COLO668 (cell line): Measurements from ENCODE around the gene SOWAHA.
A peak's percentile ranks its signal among the peaks of the same experiment; 100 is the strongest.
"Not testable (repeated sequence)": the region's sequence is repeated elsewhere in the genome, so short reads cannot be mapped to it uniquely, and the experiment has no call there.

Experiments
- DNase-seq: peaks from one replicate; lab custom pipeline; 2025; ENCODE audit not compliant: unreplicated experiment; lab: John Stamatoyannopoulos, UW

Gene SOWAHA

GRCh38 chr5:132777209-132778069 lies 35.7 kb upstream of the SOWAHA start, which contains the start of gene SEPTIN8:
Gene SEPTIN8 (minus strand): TSS chr5:132777239. CDS start chr5:132777137, 102 bp downstream.
- DNase-seq, result peak; percentile 46

GRCh38 chr5:132778129-132778528 lies 35.0 kb upstream of the SOWAHA start:
- DNase-seq, result no peak

DNA sequence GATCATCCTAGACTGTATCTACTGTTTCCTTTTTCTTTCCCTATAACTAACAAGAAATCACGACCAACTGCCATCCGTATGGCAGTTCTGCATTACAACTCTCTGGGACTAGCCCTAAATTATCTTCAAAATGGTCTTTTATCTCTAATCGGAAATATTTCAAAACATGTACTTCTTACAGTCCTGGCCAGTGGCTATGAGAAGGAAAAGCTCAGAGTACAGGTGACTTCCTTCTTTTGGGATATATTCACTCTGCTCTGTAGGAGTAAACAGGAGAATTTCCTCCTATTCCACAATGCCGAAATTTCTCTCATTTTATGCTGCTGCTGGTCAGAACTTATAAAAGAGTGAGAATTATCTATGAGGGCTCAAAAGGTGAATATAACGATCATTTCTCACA lies 34.2 kb upstream of the SOWAHA start:
- DNase-seq, result no peak

DNA sequence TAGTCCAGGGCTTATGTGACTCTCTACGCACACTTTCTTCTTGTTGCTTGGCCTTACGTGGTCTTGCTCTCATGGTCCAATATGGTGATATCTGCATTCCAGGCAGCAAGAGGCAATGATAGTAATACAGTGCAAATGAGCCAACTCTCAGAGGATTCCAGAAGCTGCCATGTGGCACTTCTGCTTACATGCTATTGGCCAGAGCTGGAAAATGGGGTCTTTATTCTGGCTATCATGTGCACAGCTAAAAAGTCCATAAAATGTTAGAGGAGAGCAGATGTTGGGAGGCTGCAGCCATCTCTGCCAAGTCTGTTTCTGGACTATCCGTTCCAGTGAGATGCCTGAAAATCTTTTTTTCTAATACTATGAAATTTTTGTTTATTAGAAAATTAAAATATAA lies 33.1 kb upstream of the SOWAHA start:
- DNase-seq, result no peak

GRCh38 chr5:132780577-132780976 lies 32.5 kb upstream of the SOWAHA start:
- no peak for DNase-seq

DNA sequence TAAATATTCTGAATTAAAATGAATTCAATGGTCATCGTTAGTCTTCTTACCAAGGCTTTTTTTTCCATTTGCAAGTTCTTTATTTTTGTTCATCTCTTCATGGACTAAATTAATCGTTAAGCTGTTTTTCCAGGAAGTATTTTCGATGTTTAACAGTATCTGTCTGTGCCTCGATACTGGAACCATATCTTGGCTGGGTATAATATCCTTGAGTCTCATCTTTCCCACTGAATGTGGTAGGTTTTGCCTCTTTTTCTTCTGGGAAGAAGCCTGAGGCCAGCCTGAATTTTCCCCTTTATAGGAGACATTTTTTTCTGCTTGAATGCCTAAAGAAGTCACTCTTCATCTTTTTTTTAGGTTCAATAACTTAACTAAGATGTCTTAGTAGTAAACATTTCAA lies 32.1 kb upstream of the SOWAHA start:
- no peak for DNase-seq

GRCh38 chr5:132782101-132782500 lies 31.0 kb upstream of the SOWAHA start:
- no peak for DNase-seq

DNA sequence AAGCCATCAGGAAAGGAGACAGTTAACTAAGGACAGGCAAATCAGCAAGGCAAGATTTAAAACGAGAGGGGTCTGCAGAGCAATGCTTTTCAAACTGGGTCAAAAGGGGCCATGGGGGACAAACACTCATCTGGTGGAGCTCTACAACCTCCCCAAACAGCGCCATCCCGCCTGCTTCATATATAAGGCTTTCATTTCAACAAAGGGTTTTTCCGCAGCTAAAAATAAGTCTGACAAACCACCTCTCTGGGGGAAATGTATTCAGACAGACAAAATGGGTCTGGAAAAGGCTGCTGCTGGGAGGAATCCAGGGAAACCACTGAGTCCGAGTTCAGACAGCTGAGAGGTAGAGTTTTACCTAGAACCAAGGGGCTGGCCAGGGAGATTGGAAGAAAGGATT lies 27.7 kb upstream of the SOWAHA start:
- no peak for DNase-seq

GRCh38 chr5:132785864-132786263 lies 27.2 kb upstream of the SOWAHA start:
- DNase-seq, result no peak

GRCh38 chr5:132787076-132787475 lies 26.0 kb upstream of the SOWAHA start:
- no peak for DNase-seq

- DNase-seq, result no peak
These were observed 24.6 kb upstream of the SOWAHA start for GRCh38 chr5:132788508-132788907.

DNA sequence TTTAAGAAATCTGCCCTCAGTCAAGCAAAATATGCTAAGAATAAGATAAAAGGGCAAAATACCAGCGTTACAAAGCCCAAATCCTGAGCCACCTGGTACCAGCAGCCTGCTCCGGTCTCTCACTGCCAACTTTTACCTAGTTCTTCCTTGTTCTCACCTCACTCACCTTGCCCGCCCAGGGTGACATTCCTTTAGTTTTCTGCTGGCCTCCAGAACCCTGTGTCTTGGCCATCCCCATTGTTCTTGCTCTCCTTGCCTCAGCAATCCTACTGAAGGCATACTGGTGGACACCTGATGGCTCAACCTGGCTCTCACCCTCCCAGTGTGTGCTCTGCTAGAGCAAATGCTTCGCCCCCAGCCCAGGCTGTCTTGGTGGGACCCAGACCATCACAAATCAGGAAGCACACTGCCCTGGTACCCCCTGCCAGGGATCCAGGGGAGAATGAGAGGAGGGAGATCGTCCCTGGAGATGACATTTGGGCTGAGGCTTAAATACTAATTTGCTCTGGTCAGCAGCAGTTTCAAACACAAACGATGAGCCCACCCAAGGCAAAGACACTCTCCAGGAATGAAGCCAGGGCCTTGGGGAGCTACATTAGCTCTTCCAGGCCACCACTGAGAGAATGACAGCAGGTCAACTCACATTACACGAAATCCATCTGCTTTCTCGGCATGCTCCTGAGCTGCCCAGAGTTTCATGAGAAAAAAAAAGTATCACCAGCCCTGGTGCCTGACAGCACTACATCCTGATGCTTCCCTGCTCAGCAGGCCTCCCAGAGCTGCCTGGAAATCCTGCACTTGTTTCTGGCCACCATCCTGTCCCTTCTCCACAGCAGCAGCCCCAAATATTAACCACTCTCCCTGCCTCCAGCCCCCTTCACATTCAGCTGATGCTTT lies 23.9 kb upstream of the SOWAHA start:
- DNase-seq, result no peak

GRCh38 chr5:132790201-132790865 lies 22.8 kb upstream of the SOWAHA start:
- DNase-seq, result no peak

GRCh38 chr5:132791026-132791425 lies 22.1 kb upstream of the SOWAHA start:
- no peak for DNase-seq

- DNase-seq, result no peak
These were observed 15.5 kb upstream of the SOWAHA start for GRCh38 chr5:132797651-132798050.

GRCh38 chr5:132799392-132799791 lies 13.7 kb upstream of the SOWAHA start:
- no peak for DNase-seq

DNA sequence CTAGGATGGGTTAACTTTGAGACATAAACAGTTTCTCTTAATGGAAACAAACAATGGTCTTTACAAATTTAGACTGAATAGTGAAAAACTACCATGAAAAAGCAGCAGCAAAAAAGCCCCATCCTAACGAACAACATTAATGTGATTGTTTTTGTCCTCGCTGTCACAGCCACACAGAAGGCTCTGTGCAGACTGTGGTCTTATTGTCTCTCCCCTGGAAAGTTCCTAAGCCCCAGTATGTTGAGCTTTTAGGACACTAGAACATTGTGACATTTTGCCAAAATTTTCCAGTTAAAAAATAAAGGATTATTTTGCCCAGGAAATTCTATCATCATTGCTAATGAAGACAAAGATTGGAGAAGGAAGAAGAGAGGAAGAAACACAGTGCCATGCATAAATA lies 12.6 kb upstream of the SOWAHA start:
- no peak for DNase-seq

DNA sequence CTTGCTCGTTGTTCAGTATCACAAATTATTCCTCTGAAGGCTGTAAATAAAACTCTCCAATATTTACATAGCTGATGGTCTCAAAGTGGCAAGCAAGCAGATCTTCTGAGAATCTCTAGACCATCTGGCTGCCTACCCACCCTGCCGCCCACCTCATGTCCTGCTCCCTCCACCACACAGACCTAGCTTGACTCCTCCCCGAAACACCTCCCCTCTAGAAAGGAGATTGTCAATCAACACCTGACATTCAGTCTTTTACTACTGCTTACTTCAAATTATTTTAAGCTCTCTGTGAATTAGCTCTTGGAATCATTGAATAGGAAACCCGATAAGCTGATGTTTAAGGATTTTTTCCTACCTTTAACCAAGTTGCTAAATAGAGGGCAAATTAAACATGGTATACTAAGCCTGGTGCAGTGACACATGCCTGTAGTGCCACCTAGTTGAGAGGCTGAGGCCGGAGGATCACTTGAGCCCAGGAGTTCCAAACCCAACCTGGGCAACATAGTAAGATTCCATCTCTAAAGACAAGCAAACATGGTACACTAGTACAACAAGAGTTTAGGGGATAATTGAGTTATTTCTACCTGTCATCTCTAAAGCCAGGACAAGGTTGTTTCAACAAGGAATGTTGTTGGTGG lies 10.9 kb upstream of the SOWAHA start:
- DNase-seq, result no peak

DNA sequence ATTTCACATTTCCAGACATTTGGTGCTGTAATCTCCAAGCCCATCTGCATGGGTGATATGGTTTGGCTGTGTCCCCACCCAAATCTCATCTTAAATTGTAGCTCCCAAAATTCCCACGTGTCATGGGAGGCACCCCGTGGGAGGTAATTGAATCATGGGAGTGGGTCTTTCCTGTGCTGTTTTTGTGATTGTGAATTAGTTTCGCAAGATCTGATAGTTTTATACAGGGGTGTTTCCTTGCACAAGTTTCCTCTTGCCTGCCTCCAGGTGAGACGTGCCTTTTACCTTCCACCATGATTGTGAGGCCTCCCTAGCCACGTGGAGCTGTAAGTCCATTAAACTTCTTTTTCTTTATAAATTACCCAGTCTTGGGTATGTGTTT lies 10.4 kb upstream of the SOWAHA start:
- not testable (repeated sequence) for DNase-seq

DNA sequence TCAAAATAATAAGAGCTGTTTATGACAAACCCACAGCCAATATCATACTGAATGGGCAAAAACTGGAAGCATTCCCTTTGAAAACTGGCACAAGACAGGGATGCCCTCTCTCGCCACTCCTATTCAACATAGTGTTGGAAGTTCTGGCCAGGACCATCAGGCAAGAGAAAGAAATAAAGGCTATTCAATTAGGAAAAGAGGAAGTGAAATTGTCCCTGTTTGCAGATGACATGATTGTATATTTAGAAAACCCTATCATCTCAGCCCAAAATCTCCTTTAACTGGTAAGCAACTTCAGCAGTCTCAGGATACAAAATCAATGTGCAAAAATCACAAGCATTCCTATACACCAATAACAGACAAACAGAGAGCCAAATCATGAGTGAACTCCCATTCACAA lies 8.9 kb upstream of the SOWAHA start:
- not testable (repeated sequence) for DNase-seq

DNA sequence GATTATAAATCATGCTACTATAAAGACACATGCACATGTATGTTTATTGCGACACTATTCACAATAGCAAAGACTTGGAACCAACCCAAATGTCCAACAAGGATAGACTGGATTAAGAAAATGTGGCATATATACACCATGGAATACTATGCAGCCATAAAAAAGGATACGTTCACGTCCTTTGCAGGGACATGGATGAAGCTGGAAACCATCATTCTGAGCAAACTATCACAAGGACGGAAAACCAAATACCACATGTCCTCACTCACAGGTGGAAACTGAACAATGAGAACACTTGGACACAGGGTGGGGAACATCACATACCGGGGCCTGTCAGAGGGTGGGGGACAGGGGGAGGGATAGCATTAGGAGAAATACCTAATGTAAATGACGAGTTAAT lies 7.2 kb upstream of the SOWAHA start:
- DNase-seq, result not testable (repeated sequence)
